Psoas muscle (tissue), 8 donors: ENCODE measurements around the gene JAG1. TPM values are rescaled to one million over a fixed set of nuclear protein-coding genes. Genes with fewer than 3 reads are reported as not detected.

Experiments
- ATAC-seq, 4 donors: fragments of 200-7000 bp; cut with Tn5 transposase; one replicate each; pipeline ENCODE4 v1.9.1; 2020; ENCODE audit warnings: moderate library complexity in 3 of 4, mild to moderate bottlenecking in 2 of 4
- DNase-seq, 2 donors: peaks; one replicate each; pipeline ENCODE4 v3.0.0-alpha.2; 2020
- H3K27ac ChIP-seq: fragments of 200-600 bp; one replicate; pipeline ENCODE4 v1.8.0; 2022
- H3K27me3 ChIP-seq, 3 donors: fragments of 200-600 bp in 1 of 3; one replicate each; pipeline versions ENCODE4 v1.6.1 to v1.8.0; 2013 to 2022; ENCODE audit warnings: low read length in 2 of 3, mild to moderate bottlenecking in 2 of 3, moderate library complexity in 1 of 3; ENCODE audit not compliant: insufficient read depth in 3 of 3
- H3K36me3 ChIP-seq, 2 donors: fragments of 200-600 bp in 1 of 2; one replicate each; pipeline versions ENCODE4 v1.6.1 to v1.8.0; 2013 to 2022; ENCODE audit warnings: low read depth in 1 of 2, mild to moderate bottlenecking in 1 of 2, moderate library complexity in 1 of 2; ENCODE audit not compliant: insufficient read depth in 1 of 2
- H3K4me1 ChIP-seq: fragments of 200-600 bp; one replicate; pipeline ENCODE4 v1.8.0; 2022
- H3K4me3 ChIP-seq: fragments of 200-600 bp; one replicate; pipeline ENCODE4 v1.8.0; 2022; ENCODE audit warnings: mild to moderate bottlenecking
- H3K9me3 ChIP-seq: fragments of 200-600 bp; one replicate; pipeline ENCODE4 v1.8.0; 2022
- CTCF ChIP-seq: fragments of 200-600 bp; IDR thresholded peaks from one replicate; pipeline ENCODE4 v1.8.0; 2022; ENCODE audit warnings: antibody characterized with exemption
- WGBS, 3 donors: extraction: QIAGEN DNeasy Blood & Tissue Kit; methylation state at CpG; one replicate each; pipeline versions ENCODE4 v1.1.6 to v1.1.7; 2013; 5-methylcytosine and 5-hydroxymethylcytosine counted together
- intact Hi-C, 2 donors: fragments of 100-400 bp; cut with DNase I; formaldehyde crosslinking; loops; one replicate each; pipeline versions ENCODE4 v1.11.0 to v1.14.2; 2022
- polyA plus RNA-seq, 3 donors: library from polyadenylated mRNA; stranded (reverse); fragments of 200-250 nt; gene quantifications; one replicate each; pipeline ENCODE4 v1.2.3, GENCODE V29; 2013
- total RNA-seq, 4 donors: library from RNA; stranded (reverse); fragmentation: NEBNext Ultra II Directional in 2 of 4; extraction: Animal tissue kit (Norgen Biotek cat#: 25700) in 2 of 4; gene quantifications; one replicate each; pipeline versions ENCODE4 v1.2.1 to v1.2.4, GENCODE V29; 2021 to 2023
- donor health status: healthy with polysubstance abuse.
- donor health status: DM: no; HTN: no; CAD: no; lungs with moderate emphysema.
- donor health status: Bipolar disorder and iron deficiency.
- donor health status: healthy.
- donor health status: DM: yes; HTN: yes; CAD: no.
- donor health status: DM: no; HTN: no; CAD: no.
- donor health status: DM: no; HTN: no; CAD: no.
- donor health status: DM: yes; HTN: yes; CAD: no.

Gene JAG1
- total and polyA plus RNA-seq, 7 donors = 5.4 to 35.4 (median 10.4) TPM

DNA sequence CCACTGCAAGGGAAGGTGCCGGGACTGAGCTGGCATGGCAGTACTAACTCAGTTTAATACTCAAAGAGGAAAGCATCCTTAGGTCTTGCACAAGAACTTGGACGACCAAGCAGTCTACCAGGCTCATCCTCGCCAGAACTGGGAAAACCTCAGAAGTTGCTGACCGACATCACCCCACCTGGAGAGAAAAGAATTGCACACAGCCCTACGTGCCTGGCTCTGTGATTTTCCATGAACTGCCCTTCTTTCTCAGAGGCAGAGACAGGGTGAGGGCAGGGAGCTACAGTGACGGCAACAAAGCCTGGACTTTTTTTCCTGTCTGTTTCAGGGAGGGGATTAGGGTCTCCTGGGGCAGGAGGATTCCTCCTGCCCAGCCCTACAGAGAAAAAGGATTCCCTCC is 8.0 kb downstream of the JAG1 start:
- H3K27me3 ChIP-seq = no peaks in the 10 kb centered on the region
- peak; percentile 39 to 66 (median 61) for ATAC-seq
- peak overlapping the region; percentile 97 for H3K4me3 ChIP-seq
- no peak for TF ChIP-seq CTCF
- H3K36me3 ChIP-seq = peaks cover 0 to 48% of the 10 kb centered on the region in 2 donors
- intact Hi-C loops = loop anchor here (5.0 to 10.0 kb wide), 2 partner anchors 191 to 607 kb away; no protein-coding TSS in a partner anchor
- no peaks in the 10 kb centered on the region for H3K9me3 ChIP-seq
- peak overlapping the region; percentile 61 for H3K27ac ChIP-seq
- DNase-seq = no peak
- peaks cover 51% of the 10 kb centered on the region for H3K4me1 ChIP-seq
- WGBS, 3 donors = 16 to 43% (median 16%) methylated on average over 6 of the region's 6 CpGs

DNA sequence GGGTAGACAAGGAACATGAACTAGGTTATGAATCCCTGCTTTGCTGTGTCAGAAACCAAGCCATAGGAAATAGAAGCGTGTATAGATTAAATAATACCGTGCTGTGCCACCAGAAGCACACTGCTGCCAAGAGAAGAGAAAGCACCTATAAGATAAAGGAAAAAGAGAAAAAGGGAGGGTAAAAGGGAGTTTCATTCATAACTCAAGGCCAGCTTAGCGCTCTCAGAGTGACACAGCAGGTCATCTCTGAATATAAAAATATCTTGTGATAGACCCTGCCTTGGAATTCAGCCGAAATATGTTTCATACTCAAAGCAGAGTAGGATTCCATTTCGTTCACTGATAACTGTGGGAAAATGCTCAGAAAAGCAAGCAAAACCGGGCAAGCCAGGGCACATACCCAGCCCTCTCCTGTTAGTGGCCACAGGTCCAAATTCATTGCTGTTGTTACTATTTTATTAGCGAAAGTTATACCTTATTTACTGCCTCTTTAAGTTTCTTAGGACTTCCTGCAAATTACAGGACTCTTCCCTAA is 8.7 kb downstream of the JAG1 start:
- Histone ChIP-seq H3K4me1 (peaks cover 58% of the 10 kb centered on the region), H3K9me3 (no peaks in the 10 kb centered on the region), H3K4me3 (peak overlapping the region; percentile 97), H3K27ac (peak overlapping the region; percentile 61), H3K27me3 (no peaks in the 10 kb centered on the region), H3K36me3 (peaks cover 0 to 53% of the 10 kb centered on the region in 2 donors)
- no peak for DNase-seq
- no peak for TF ChIP-seq CTCF
- 25 to 52% (median 36%) methylated on average over 7 of the region's 7 CpGs for WGBS, 3 donors
- ATAC-seq = no peak
- intact Hi-C loops = loop anchor here (5.0 to 10.0 kb wide), 2 partner anchors 190 to 607 kb away; no protein-coding TSS in a partner anchor

- intact Hi-C loops = loop anchor here in 1 of 2 donors (10.0 kb wide), 1 partner anchor 189 kb away; no protein-coding TSS in a partner anchor
- TF ChIP-seq CTCF = no peak
- Histone ChIP-seq H3K4me3 (no peak overlapping the region), H3K27me3 (no peaks in the 10 kb centered on the region), H3K4me1 (peaks cover 64% of the 10 kb centered on the region), H3K9me3 (no peaks in the 10 kb centered on the region), H3K36me3 (peaks cover 0 to 54% of the 10 kb centered on the region in 2 donors), H3K27ac (peak overlapping the region; percentile 20)
- 78 to 87% (median 86%) methylated on average over 8 of the region's 8 CpGs for WGBS, 3 donors
- ATAC-seq = no peak
- no peak for DNase-seq
Observed at GRCh38 chr20:10663756-10664155, 10.0 kb downstream of the JAG1 start.

- peaks cover 73% of the 10 kb centered on the region for H3K4me1 ChIP-seq
- no peaks in the 10 kb centered on the region for H3K9me3 ChIP-seq
- no peak for TF ChIP-seq CTCF
- 58 to 81% (median 71%) methylated on average over 10 of the region's 10 CpGs for WGBS, 3 donors
- H3K27ac ChIP-seq = peak overlapping the region; percentile 79
- intact Hi-C loops = loop anchor here in 1 of 2 donors (10.0 kb wide), 1 partner anchor 188 kb away; no protein-coding TSS in a partner anchor
- peaks cover 0 to 54% of the 10 kb centered on the region in 2 donors for H3K36me3 ChIP-seq
- no peak overlapping the region for H3K4me3 ChIP-seq
- DNase-seq (no peak), ATAC-seq (no peak)
- H3K27me3 ChIP-seq = no peaks in the 10 kb centered on the region
Observed at GRCh38 chr20:10662661-10663458, 10.9 kb downstream of the JAG1 start.
